BE2C (cell line): ENCODE data around the gene FNDC8.
"Not testable (repeated sequence)": the region's sequence is repeated elsewhere in the genome, so short reads cannot be mapped to it uniquely, and the experiment has no call there.

Experiments
- DNase-seq: peaks from one replicate; pipeline ENCODE4 v3.0.0-alpha.2; 2020
- H3K27me3 ChIP-seq: fragments of 250-450 bp; sonication (Bioruptor Pico); 2 replicates; pipeline ENCODE4 v1.5.1; 2020; ENCODE audit warnings: mild to moderate bottlenecking
- H3K36me3 ChIP-seq: fragments of 250-450 bp; sonication (Bioruptor Pico); 2 replicates; pipeline ENCODE4 v1.5.1; 2020; ENCODE audit warnings: mild to moderate bottlenecking
- H3K4me1 ChIP-seq: fragments of 250-450 bp; sonication (Bioruptor Pico); 2 replicates; pipeline ENCODE4 v1.5.1; 2020
- H3K4me3 ChIP-seq: 2 replicates; pipeline ENCODE4 v1.5.1; 2011; ENCODE audit warnings: low read depth, low read length
- H3K9me3 ChIP-seq: fragments of 250-450 bp; sonication (Bioruptor Pico); 2 replicates; pipeline ENCODE4 v1.5.1; 2020
- CTCF ChIP-seq: IDR thresholded peaks from 2 replicates; pipeline ENCODE4 v1.5.1; 2012; ENCODE audit warnings: mild to moderate bottlenecking, low read depth, low read length

Gene FNDC8

DNA sequence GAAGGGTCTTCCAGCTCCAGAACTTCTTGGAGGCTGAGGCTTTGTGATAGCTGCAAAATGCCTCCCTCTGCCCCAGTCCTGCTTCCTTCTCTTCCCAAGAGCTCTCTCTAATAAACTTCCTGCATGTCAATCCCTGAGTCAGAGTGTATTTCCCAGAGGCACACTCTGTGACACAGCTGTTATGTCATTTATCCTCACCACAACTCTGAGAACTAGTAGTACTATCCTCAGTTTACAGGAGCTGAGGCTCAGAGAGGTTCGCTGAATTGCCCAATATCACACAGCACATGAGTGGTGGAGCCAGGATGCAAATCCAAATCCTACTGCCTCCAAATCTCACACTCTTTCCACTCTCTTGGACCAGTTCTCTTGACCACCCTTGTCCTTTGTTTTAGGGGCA lies 46.3 kb downstream of the FNDC8 start:
- Histone ChIP-seq H3K4me3 (no peak overlapping the region), H3K27me3 (peaks cover 48% of the 10 kb centered on the region), H3K4me1 (no peaks in the 10 kb centered on the region), H3K9me3 (no peaks in the 10 kb centered on the region), H3K36me3 (no peaks in the 10 kb centered on the region)
- TF ChIP-seq CTCF, result no peak
- no peak for DNase-seq

- Histone ChIP-seq H3K9me3 (no peaks in the 10 kb centered on the region), H3K4me3 (no peak overlapping the region), H3K4me1 (no peaks in the 10 kb centered on the region), H3K27me3 (peaks cover 55% of the 10 kb centered on the region), H3K36me3 (no peaks in the 10 kb centered on the region)
- no peak for TF ChIP-seq CTCF
- no peak for DNase-seq
Measured at GRCh38 chr17:35169835-35170363, 48.5 kb downstream of the FNDC8 start.

- no peaks in the 10 kb centered on the region for H3K36me3 ChIP-seq
- TF ChIP-seq CTCF, result no peak
- H3K4me1 ChIP-seq, result no peaks in the 10 kb centered on the region
- DNase-seq, result no peak
- no peaks in the 10 kb centered on the region for H3K9me3 ChIP-seq
- no peak overlapping the region for H3K4me3 ChIP-seq
- peaks cover 66% of the 10 kb centered on the region for H3K27me3 ChIP-seq
Measured at GRCh38 chr17:35170968-35171771, 49.8 kb downstream of the FNDC8 start.

- DNase-seq, result no peak
- no peaks in the 10 kb centered on the region for H3K36me3 ChIP-seq
- H3K4me3 ChIP-seq, result no peak overlapping the region
- H3K27me3 ChIP-seq, result peaks cover 63% of the 10 kb centered on the region
- no peaks in the 10 kb centered on the region for H3K9me3 ChIP-seq
- H3K4me1 ChIP-seq, result no peaks in the 10 kb centered on the region
- no peak for TF ChIP-seq CTCF
Measured at GRCh38 chr17:35171834-35172233, 50.4 kb downstream of the FNDC8 start.

- H3K36me3 ChIP-seq, H3K4me1 ChIP-seq, H3K9me3 ChIP-seq, H3K4me3 ChIP-seq, DNase-seq: not testable (repeated sequence)
- H3K27me3 ChIP-seq, result peaks cover 62% of the 10 kb centered on the region
Measured at GRCh38 chr17:35172321-35172720, 50.9 kb downstream of the FNDC8 start.

GRCh38 chr17:35174835-35175334 lies 53.5 kb downstream of the FNDC8 start:
- Histone ChIP-seq H3K36me3 (no peaks in the 10 kb centered on the region), H3K4me1 (no peaks in the 10 kb centered on the region), H3K9me3 (no peaks in the 10 kb centered on the region), H3K4me3 (no peak overlapping the region), H3K27me3 (peaks cover 53% of the 10 kb centered on the region)
- TF ChIP-seq CTCF, result no peak
- no peak for DNase-seq
